HG03025 (cell line): ENCODE data around the gene TNNI2.
A peak's percentile ranks its signal among the peaks of the same experiment; 100 is the strongest.
"Not testable (repeated sequence)": the region's sequence is repeated elsewhere in the genome, so short reads cannot be mapped to it uniquely, and the experiment has no call there.

Experiments
- ATAC-seq: cut with Tn5 transposase; IDR thresholded peaks from one replicate; pipeline ENCODE4 v1.9.1; 2021; ENCODE audit warnings: mild to moderate bottlenecking, moderate library complexity; ENCODE audit not compliant: unreplicated experiment, low FRiP score

Gene TNNI2

DNA sequence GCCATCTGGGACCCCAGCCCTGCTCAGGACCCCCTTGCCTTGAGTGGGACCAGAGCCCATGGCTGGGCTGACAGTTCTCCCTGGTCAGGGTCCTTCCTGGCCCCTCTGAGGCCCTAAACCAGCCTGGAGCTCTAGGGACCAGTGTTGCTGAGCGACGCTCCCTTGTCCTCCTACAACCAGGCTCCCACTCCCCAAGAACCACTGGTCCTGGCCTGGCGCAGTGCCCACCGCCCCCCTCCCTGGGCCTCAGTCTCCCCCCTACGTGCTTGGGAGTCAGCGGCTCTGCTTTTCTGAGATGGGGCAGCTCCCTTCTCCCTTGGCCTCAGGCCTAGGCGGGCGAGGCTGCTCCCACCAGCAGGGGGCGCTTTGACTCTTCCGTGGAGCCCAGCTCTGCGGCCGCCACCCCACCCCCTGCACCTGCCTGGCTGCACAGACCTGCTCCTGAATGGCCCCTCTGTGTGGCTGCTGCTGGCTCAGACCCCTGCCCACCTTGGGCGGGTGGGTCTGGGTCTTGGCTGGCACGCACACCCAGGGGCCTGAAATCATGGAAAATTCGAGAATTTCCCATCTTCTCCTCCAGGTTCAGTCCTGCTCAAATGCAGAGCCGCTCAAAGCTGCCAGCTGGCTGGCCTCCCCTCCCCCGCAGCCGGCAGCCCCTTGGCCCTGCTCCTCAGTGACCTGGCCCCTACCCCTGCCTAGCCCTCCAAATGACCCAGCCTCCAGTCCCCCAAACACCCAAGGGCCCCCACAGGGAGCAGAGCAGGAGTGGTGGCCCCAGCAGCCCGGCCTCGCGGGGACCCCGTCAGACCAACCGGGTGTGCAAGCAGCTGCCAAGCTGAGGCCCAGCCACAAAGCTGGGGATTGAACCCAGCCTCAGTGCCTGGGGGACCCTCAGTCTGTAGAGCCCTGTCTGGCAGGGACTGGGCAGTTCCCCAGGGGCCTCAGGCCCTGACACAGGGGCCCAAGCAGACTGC, 43.8 kb downstream of the TNNI2 start:
- peak; percentile 69 for ATAC-seq

GRCh38 chr11:1883346-1884302, 44.8 kb downstream of the TNNI2 start:
- ATAC-seq = no peak

GRCh38 chr11:1884303-1884700, 45.5 kb downstream of the TNNI2 start:
- no peak for ATAC-seq

DNA sequence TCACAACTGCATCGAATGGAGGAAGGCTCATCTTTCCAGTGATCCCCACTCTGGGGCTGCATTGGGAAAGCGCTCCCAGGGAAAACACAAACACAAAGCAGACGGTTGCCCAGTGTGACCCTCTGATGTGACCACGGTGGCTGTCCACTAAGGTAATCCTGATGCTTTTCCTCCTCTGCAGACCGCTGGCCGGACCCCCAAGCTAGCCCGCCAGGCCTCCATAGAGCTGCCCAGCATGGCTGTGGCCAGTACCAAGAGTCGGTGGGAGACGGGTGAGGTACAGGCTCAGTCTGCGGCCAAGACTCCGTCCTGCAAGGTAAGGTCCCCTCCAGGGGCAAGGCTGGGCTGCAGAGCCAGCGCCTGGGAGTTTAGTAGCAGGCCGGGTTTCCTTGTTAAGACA, 47.8 kb downstream of the TNNI2 start:
- not testable (repeated sequence) for ATAC-seq

- ATAC-seq = no peak
Observed at GRCh38 chr11:1887451-1888346, 48.9 kb downstream of the TNNI2 start.

DNA sequence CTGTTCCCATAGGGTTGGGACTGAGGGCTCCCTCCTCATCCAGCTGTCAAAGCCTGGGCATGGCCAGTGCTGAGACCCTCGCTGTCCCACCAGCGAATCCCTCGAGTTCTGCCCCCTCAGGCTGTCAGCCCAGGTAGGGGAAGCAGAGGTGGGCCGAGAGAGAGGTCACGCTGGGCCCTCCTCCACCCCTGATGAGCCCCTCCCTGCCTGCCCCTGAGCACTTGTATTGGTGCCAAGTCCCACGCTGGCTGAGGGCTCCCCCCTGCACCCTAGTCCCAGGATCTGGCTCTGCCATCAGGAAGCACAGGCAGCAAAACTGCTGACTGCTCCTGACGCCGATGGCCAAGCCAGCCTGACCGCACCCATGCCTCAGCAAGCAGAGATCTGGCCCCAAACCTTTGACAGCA, 49.6 kb downstream of the TNNI2 start:
- ATAC-seq = no peak

DNA sequence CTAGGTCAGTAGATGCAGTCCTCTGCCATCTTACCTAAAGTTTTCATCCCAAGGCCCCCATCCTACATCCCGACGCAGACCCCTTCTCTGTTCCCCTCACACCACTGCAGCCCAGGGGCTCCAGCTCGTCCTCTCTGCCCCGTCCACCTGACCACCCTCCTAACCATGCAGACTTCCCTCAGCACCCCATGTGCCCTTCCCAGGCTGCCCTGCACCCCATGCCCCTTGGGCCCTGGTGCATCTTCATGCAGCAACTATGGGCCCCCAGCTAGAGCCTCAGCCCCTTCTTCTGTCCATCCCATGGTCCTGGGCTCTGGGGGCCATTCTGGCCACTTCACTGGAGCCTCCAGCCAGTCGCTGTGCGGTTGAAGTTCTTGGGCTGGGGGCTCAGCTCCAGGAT, 50.0 kb downstream of the TNNI2 start:
- no peak for ATAC-seq

DNA sequence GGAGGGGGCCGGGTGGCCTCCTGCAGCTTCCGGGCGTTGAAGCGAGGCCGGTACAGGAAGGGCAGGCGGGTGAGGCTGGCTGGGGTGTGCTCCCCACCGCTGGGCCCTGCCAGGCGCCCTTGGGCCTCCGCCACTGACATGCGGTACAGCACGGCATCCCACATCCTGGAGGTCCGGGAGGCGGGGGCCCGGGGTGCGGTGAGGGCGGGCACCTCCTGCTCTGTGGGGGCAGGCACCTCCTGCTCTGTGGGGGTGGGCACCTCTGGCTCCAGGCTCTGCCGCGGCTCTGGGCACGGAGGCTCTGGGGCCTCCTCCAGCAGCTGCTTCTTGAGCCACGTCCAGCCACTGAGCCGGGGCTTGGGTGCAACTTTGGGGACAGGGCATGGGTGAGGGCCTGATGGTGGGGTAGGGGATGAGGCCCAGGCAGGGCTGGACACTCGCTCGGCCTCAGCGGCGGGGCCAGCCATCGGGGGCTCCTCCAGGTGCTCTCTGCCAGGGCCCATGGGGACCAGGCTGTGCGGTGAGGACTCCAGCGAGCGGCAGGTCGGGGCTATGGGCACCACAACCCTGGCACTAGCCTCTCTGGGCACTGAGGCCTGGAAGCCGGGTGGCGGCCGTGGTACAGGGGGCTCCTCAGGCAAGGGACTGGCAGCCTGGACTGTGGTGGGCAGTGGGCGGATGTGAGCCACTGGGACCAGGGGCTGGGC, 50.6 kb downstream of the TNNI2 start:
- ATAC-seq = no peak

DNA sequence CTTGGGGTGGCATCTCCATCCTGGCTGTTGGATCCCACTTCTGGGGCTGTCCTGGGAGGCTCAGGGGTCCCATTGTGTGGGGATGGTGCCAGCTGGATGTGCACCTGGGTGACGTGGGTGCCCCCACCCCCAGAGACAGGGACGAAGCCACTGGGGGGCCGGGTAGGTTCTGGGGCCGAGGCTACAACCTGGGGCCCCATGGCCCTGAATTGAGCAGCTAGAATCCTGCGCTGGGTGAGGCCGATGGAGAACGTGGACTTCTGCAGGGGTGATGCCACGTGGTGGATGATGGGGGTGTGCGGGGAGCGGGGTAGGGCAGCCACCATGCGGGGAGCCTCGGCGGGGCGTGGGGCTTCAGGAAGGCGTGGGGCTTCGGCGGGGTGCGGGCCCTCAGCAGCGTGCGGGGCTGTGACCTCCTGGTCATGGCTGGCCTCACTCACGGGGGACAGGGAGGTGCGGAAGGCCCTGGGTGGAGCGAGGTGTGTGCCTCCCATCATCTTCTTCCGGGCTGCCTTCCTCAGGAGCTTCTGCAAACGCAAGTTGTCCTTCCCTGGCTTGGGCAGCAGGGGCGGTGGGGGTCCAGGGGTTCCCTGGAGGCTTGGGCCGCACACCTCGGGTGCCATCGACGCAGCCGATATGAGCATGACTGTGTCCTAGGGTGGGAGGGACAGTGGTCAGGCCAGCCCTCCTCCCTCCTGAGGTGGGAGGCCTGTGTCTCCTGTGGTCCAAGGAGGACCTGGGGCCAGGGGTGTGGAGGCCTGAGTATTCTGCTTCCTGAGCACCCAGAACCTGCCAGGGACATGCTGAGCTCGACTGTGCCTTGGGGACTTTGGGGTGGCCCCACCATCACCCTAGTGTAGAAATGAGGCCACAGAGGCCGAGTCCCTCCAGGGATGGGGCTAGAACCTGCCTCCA, 51.4 kb downstream of the TNNI2 start:
- no peak for ATAC-seq
